Transverse colon (tissue), 4 donors: ENCODE measurements around the gene ZSWIM1. TPM values are rescaled to one million over a fixed set of nuclear protein-coding genes. Genes with fewer than 3 reads are reported as not detected.
"Not testable (repeated sequence)": the region's sequence is repeated elsewhere in the genome, so short reads cannot be mapped to it uniquely, and the experiment has no call there.

Experiments
- DNase-seq: peaks from one replicate; pipeline ENCODE4 v3.0.0-alpha.2; 2019
- H3K27ac ChIP-seq, 4 donors: fragments of 200-600 bp; sonication (generic); 2 replicates each; pipeline ENCODE4 v1.5.1; 2016 to 2018; ENCODE audit warnings: inconsistent platforms in 4 of 4
- H3K27me3 ChIP-seq: fragments of 200-600 bp; sonication (generic); 2 replicates; pipeline ENCODE4 v1.5.1; 2017; ENCODE audit warnings: inconsistent platforms
- H3K36me3 ChIP-seq, 4 donors: fragments of 200-600 bp; sonication (generic); 2 replicates each; pipeline ENCODE4 v1.5.1; 2017 to 2019; ENCODE audit warnings: inconsistent platforms in 4 of 4
- H3K4me1 ChIP-seq, 4 donors: fragments of 200-600 bp; sonication (generic); 2 replicates each; pipeline ENCODE4 v1.5.1; 2017 to 2020; ENCODE audit warnings: inconsistent platforms in 4 of 4
- H3K4me3 ChIP-seq, 4 donors: fragments of 200-600 bp; sonication (generic); 1 replicate in 1 of 4; 2 replicates in 3 of 4; pipeline versions ENCODE4 v1.5.1 to v1.6.1; 2017 to 2019; ENCODE audit warnings: inconsistent platforms in 4 of 4
- H3K9me3 ChIP-seq, 2 donors: fragments of 200-600 bp; sonication (generic); 2 replicates each; pipeline ENCODE4 v1.5.1; 2017 to 2019; ENCODE audit warnings: inconsistent platforms in 2 of 2
- CTCF ChIP-seq, 5 experiments: fragments of 200-600 bp in 3 of 5; fragments of 450-650 bp in 2 of 5; sonication (generic) in 3 of 5; IDR thresholded peaks; 1 replicate in 2 of 5; 2 replicates in 3 of 5; pipeline ENCODE4 v1.5.1; 2016 to 2017; ENCODE audit warnings: antibody characterized with exemption in 5 of 5, inconsistent platforms in 3 of 5, mild to moderate bottlenecking in 2 of 5, moderate library complexity in 1 of 5
- EP300 ChIP-seq: sonication (generic); formaldehyde crosslinking; IDR thresholded peaks from one replicate; pipeline ENCODE4 v1.6.1; 2017; ENCODE audit warnings: antibody characterized with exemption, low read depth
- POLR2A ChIP-seq: fragments of 450-650 bp; IDR thresholded peaks from one replicate; pipeline ENCODE4 v1.6.1; 2016; ENCODE audit warnings: antibody characterized with exemption, mild to moderate bottlenecking, moderate library complexity
- POLR2AphosphoS5 ChIP-seq, 3 donors: sonication (generic); formaldehyde crosslinking; IDR thresholded peaks; one replicate each; pipeline ENCODE4 v1.6.1; 2016; ENCODE audit warnings: antibody characterized with exemption in 3 of 3
- WGBS, 2 donors: methylation state at CpG; one replicate each; pipeline ENCODE4 v1.1.5; 2018; ENCODE audit warnings: low coverage in 1 of 2; 5-methylcytosine and 5-hydroxymethylcytosine counted together
- in situ Hi-C, 4 donors: fragments of 200-750 bp; cut with MboI; loops; one replicate each; pipeline versions ENCODE4 v1.15.0 to v1.15.1; 2017; ENCODE audit warnings: low sequenced_read_pairs in 3 of 4, low pct_ligation_motif_present in 1 of 4, low pct_unique_long_range_greater_than_20kb in 1 of 4
- intact Hi-C: fragments of 100-400 bp; cut with DNase I; formaldehyde crosslinking; loops from one replicate; pipeline ENCODE4 v1.15.1; 2023; ENCODE audit warnings: low total_unique reads
- total RNA-seq, 4 donors: library from RNA; depleted of rRNA; stranded (reverse); fragments of >200 nt; gene quantifications; one replicate each; pipeline ENCODE4 v1.1.0, GENCODE V29; 2016

The ZSWIM1 gene
- total RNA-seq, 4 donors from 2014 or later: 11.0 to 82.6 (median 16.0) TPM

- intact Hi-C loops: no loop called here
Observed at GRCh38 chr20:45872626-45873025, 8.4 kb upstream of the ZSWIM1 start.

GRCh38 chr20:45873409-45874103 lies 7.5 kb upstream of the ZSWIM1 start:
- H3K4me1 ChIP-seq: peaks cover 0 to under 1% (median 0%) of the 10 kb centered on the region in 4 donors
- no peaks in the 10 kb centered on the region for H3K27me3 ChIP-seq
- in situ Hi-C loops (no loop called here), intact Hi-C loops (no loop called here)
- H3K27ac ChIP-seq: no peak overlapping the region
- no peaks in the 10 kb centered on the region for H3K9me3 ChIP-seq
- no peak overlapping the region for H3K4me3 ChIP-seq
- peaks cover 0 to 12% (median 2%) of the 10 kb centered on the region in 4 donors for H3K36me3 ChIP-seq
- WGBS, 2 donors: 58 to 75% methylated on average over 1 of the region's 1 CpG
- no peak for TF ChIP-seq EP300
- TF ChIP-seq POLR2A: no peak
- TF ChIP-seq POLR2AphosphoS5 (IDR thresholded peaks at IDR 0.05): no peak
- no peak for TF ChIP-seq CTCF (IDR thresholded peaks at IDR 0.05)
- no peak for DNase-seq

More at GRCh38 chr20:45872626-45873025, 8.4 kb upstream of the ZSWIM1 start:
- Histone ChIP-seq H3K36me3 (peaks cover 0 to 8% (median 0%) of the 10 kb centered on the region in 4 donors), H3K4me3 (no peak overlapping the region), H3K27me3 (no peaks in the 10 kb centered on the region), H3K4me1 (peaks cover 0 to 9% (median 0%) of the 10 kb centered on the region in 4 donors), H3K27ac (no peak overlapping the region), H3K9me3 (no peaks in the 10 kb centered on the region)
- no peak for TF ChIP-seq EP300
- TF ChIP-seq POLR2A: no peak
- no peak for TF ChIP-seq CTCF (IDR thresholded peaks at IDR 0.05)
- TF ChIP-seq POLR2AphosphoS5 (IDR thresholded peaks at IDR 0.05): no peak
- in situ Hi-C loops: no loop called here
- 99% methylated on average over 4 of the region's 4 CpGs; no CpG with 5 or more reads in 1 of the 2 donors for WGBS, 2 donors
- no peak for DNase-seq

- 91 to 96% methylated on average over 4 to 10 of the region's 10 CpGs for WGBS, 2 donors
- H3K4me1 ChIP-seq, DNase-seq, in situ Hi-C loops, H3K27me3 ChIP-seq, H3K27ac ChIP-seq, intact Hi-C loops, H3K9me3 ChIP-seq, H3K4me3 ChIP-seq: not testable (repeated sequence)
- peaks cover 0 to 12% (median 2%) of the 10 kb centered on the region in 4 donors for H3K36me3 ChIP-seq
Observed at GRCh38 chr20:45874104-45874481, 6.9 kb upstream of the ZSWIM1 start.

- Histone ChIP-seq H3K9me3 (no peaks in the 10 kb centered on the region), H3K27ac (no peak overlapping the region), H3K27me3 (no peaks in the 10 kb centered on the region), H3K36me3 (peaks cover 0 to 12% (median 2%) of the 10 kb centered on the region in 4 donors), H3K4me1 (no peaks in the 10 kb centered on the region), H3K4me3 (no peak overlapping the region)
- intact Hi-C loops (no loop called here), in situ Hi-C loops (no loop called here)
- WGBS, 2 donors: 86 to 91% methylated on average over 4 of the region's 4 CpGs
- TF ChIP-seq CTCF (IDR thresholded peaks at IDR 0.05) (no peak), EP300 (no peak), POLR2A (no peak)
- DNase-seq: no peak
Observed at GRCh38 chr20:45874576-45874975, 6.5 kb upstream of the ZSWIM1 start.
